SU-DHL-6 (cell line): ENCODE data around the gene THOC1.

ENCODE experiments used
- EZH2phosphoT487 ChIP-seq: fragments of 200-600 bp; sonication (generic), shearing (Covaris generic); conservative IDR thresholded peaks from 2 replicates; pipeline ENCODE4 v1.6.1; 2018; ENCODE audit warnings: mild to moderate bottlenecking, antibody characterized with exemption, low read length, moderate library complexity, mixed read lengths
- TF ChIP-seq, protein P1 (sequence below): fragments of 200-600 bp; sonication (generic); IDR thresholded peaks from one replicate; pipeline ENCODE4 v1.5.1; 2017; ENCODE audit warnings: antibody characterized with exemption, mild to moderate bottlenecking, low read length, moderate library complexity; ENCODE audit not compliant: insufficient read depth, poor library complexity, severe bottlenecking

DNA sequence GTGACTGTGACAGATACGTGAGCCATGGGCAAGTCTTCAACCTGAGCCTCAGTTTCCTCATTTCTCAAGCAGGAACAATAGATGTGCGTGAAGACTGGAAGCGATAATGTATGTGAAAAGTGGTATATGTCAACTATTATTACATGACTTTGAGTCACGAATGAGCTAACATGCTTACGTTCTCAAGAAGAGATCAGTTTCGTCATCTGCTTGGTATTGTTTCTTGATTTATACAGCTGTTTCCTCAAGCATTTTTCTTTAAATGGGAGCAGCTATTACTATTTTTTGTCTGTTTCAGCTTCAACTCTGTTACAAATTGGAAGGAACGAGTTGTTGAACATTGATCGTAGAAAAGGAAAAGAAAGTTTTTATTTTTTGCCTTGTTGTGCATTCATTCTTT lies 48.5 kb upstream of the THOC1 start:
- TF ChIP-seq, protein P1, sequence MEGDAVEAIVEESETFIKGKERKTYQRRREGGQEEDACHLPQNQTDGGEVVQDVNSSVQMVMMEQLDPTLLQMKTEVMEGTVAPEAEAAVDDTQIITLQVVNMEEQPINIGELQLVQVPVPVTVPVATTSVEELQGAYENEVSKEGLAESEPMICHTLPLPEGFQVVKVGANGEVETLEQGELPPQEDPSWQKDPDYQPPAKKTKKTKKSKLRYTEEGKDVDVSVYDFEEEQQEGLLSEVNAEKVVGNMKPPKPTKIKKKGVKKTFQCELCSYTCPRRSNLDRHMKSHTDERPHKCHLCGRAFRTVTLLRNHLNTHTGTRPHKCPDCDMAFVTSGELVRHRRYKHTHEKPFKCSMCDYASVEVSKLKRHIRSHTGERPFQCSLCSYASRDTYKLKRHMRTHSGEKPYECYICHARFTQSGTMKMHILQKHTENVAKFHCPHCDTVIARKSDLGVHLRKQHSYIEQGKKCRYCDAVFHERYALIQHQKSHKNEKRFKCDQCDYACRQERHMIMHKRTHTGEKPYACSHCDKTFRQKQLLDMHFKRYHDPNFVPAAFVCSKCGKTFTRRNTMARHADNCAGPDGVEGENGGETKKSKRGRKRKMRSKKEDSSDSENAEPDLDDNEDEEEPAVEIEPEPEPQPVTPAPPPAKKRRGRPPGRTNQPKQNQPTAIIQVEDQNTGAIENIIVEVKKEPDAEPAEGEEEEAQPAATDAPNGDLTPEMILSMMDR = no peak
- no peak for TF ChIP-seq EZH2phosphoT487
